Prostate gland (tissue), 2 donors: ENCODE measurements around the gene HMCES.

ENCODE experiments used
- CTCF ChIP-seq, 4 experiments: fragments of 200-600 bp in 2 of 4; fragments of 450-650 bp in 2 of 4; sonication (generic) in 2 of 4; IDR thresholded peaks; 1 replicate in 3 of 4; 2 replicates in 1 of 4; pipeline ENCODE4 v1.5.1; 2016 to 2019; ENCODE audit warnings: antibody characterized with exemption in 4 of 4, mild to moderate bottlenecking in 2 of 4, moderate library complexity in 2 of 4
- POLR2A ChIP-seq: fragments of 450-650 bp; IDR thresholded peaks from one replicate; pipeline ENCODE4 v1.6.1; 2016; ENCODE audit warnings: antibody characterized with exemption, mild to moderate bottlenecking

- no peak for TF ChIP-seq CTCF (IDR thresholded peaks at IDR 0.05)
- no peak for TF ChIP-seq POLR2A
Measured at GRCh38 chr3:129291236-129291886, 12.7 kb downstream of the HMCES start.
